HL-60 (cell line): Measurements from ENCODE around the gene SLC5A7.

Source experiments
- DNase-seq, 2 experiments: peaks; one replicate each; pipeline ENCODE4 v3.0.0-alpha.2; 2010 to 2020; ENCODE audit warnings: low read depth in 1 of 2, low spot score in 1 of 2
- H3K27ac ChIP-seq: fragments of 250-450 bp; sonication (Bioruptor Pico); replicated peaks from 2 replicates; pipeline ENCODE4 v1.5.1; 2020; ENCODE audit warnings: mild to moderate bottlenecking, moderate library complexity
- H3K27me3 ChIP-seq: fragments of 250-450 bp; sonication (Bioruptor Pico); 2 replicates; pipeline ENCODE4 v1.5.1; 2021; ENCODE audit warnings: mild to moderate bottlenecking, moderate library complexity; ENCODE audit not compliant: insufficient read depth, poor library complexity, severe bottlenecking
- H3K4me3 ChIP-seq: replicated peaks from 2 replicates; pipeline ENCODE4 v1.5.1; 2011; ENCODE audit warnings: mild to moderate bottlenecking, control low read depth, low read length; ENCODE audit not compliant: insufficient read depth
- CTCF ChIP-seq: IDR thresholded peaks from one replicate; pipeline ENCODE4 v1.5.1; 2011; ENCODE audit warnings: low read length, control low read depth, inconsistent platforms; ENCODE audit not compliant: insufficient read depth
- GABPA ChIP-seq: IDR thresholded peaks from 2 replicates; pipeline ENCODE4 v1.6.1; 2012; ENCODE audit warnings: low read depth
- POLR2AphosphoS5 ChIP-seq: IDR thresholded peaks from 2 replicates; pipeline ENCODE4 v1.6.1; 2012; ENCODE audit warnings: low read depth
- SPI1 ChIP-seq: IDR thresholded peaks from 2 replicates; pipeline ENCODE4 v1.6.1; 2012; ENCODE audit warnings: low read depth, mild to moderate bottlenecking, borderline replicate concordance
- TF ChIP-seq, protein P1 (sequence below): IDR thresholded peaks from 2 replicates; pipeline ENCODE4 v1.6.1; 2012; ENCODE audit warnings: low read depth; ENCODE audit not compliant: insufficient replicate concordance

SLC5A7 gene

GRCh38 chr2:108031471-108031941 lies 45.2 kb downstream of the SLC5A7 start:
- Histone ChIP-seq H3K27ac (no peak overlapping the region), H3K27me3 (no peaks in the 10 kb centered on the region), H3K4me3 (no peak overlapping the region)
- TF ChIP-seq POLR2AphosphoS5 (no peak), GABPA (no peak), SPI1 (no peak), CTCF (no peak)
- TF ChIP-seq, protein P1, sequence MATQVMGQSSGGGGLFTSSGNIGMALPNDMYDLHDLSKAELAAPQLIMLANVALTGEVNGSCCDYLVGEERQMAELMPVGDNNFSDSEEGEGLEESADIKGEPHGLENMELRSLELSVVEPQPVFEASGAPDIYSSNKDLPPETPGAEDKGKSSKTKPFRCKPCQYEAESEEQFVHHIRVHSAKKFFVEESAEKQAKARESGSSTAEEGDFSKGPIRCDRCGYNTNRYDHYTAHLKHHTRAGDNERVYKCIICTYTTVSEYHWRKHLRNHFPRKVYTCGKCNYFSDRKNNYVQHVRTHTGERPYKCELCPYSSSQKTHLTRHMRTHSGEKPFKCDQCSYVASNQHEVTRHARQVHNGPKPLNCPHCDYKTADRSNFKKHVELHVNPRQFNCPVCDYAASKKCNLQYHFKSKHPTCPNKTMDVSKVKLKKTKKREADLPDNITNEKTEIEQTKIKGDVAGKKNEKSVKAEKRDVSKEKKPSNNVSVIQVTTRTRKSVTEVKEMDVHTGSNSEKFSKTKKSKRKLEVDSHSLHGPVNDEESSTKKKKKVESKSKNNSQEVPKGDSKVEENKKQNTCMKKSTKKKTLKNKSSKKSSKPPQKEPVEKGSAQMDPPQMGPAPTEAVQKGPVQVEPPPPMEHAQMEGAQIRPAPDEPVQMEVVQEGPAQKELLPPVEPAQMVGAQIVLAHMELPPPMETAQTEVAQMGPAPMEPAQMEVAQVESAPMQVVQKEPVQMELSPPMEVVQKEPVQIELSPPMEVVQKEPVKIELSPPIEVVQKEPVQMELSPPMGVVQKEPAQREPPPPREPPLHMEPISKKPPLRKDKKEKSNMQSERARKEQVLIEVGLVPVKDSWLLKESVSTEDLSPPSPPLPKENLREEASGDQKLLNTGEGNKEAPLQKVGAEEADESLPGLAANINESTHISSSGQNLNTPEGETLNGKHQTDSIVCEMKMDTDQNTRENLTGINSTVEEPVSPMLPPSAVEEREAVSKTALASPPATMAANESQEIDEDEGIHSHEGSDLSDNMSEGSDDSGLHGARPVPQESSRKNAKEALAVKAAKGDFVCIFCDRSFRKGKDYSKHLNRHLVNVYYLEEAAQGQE, result no peak
- no peak for DNase-seq

DNA sequence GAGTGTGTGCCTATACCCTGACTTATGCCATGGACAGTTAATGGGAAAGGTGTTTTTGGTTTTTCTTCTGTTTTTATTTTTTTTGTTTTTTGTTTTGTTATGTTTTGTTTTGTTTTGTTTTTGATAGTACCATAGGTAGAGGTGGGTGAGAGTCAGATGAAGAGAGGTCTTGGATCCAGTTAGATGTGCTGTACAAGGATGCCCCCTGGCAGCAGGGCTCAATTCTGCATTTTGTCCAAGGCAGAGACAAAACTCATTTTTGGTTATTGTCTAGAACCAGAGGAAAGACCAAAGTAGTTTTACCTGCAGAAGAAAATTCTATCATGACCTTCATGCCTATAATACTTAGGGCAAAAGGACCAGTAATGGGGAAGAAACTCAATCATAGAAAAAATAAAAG lies 48.5 kb downstream of the SLC5A7 start:
- Histone ChIP-seq H3K27me3 (no peaks in the 10 kb centered on the region), H3K27ac (no peak overlapping the region), H3K4me3 (no peak overlapping the region)
- DNase-seq, result no peak
- TF ChIP-seq POLR2AphosphoS5, result no peak

- H3K27ac ChIP-seq, result no peak overlapping the region
- TF ChIP-seq GABPA, result no peak
- TF ChIP-seq, protein P1, result no peak
- no peak for TF ChIP-seq CTCF
- TF ChIP-seq POLR2AphosphoS5, result no peak
- TF ChIP-seq SPI1, result no peak
Observed at GRCh38 chr2:108048752-108049151, 62.4 kb downstream of the SLC5A7 start.

DNA sequence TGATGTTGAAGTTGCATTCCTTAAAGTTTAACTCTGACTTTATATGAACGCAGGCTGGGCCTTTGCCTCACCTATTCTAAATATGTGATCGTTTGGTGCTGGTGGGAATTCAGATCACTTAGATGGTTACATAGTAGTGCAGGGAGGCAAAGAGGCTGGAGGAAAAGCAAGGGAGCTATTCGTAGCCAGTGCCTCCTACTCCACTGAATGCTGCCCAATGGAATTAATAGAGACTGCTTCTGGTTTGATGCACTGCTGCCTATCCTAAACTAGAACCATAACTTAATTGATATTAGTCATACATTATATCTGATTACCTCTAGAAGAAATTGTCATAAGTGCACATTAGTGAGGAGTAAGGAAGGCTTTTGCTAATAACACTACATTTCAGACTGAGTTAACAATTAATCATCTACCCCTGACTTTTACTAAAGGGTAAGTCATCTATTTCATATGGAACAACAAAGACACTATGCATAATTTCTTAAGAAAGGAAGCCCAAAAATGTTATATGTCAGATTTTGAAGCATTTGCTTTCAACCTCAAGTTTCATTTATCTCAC lies 72.3 kb downstream of the SLC5A7 start:
- no peak overlapping the region for H3K4me3 ChIP-seq
- no peaks in the 10 kb centered on the region for H3K27me3 ChIP-seq
- no peak for DNase-seq
- TF ChIP-seq, protein P1, result no peak
- TF ChIP-seq SPI1 (no peak), CTCF (no peak), GABPA (no peak), POLR2AphosphoS5 (no peak)
- no peak overlapping the region for H3K27ac ChIP-seq

More at GRCh38 chr2:108048752-108049151, 62.4 kb downstream of the SLC5A7 start:
- H3K4me3 ChIP-seq, result no peak overlapping the region
- no peaks in the 10 kb centered on the region for H3K27me3 ChIP-seq
- no peak for DNase-seq
